DND-41 (cell line): ENCODE measurements around the gene HIBADH.

ENCODE experiments used
- EZH2 ChIP-seq: IDR thresholded peaks from 3 replicates; pipeline ENCODE4 v1.6.1; 2012; ENCODE audit warnings: borderline replicate concordance, low read depth, mild to moderate bottlenecking, moderate library complexity, low read length, inconsistent platforms; ENCODE audit not compliant: severe bottlenecking
- TF ChIP-seq, protein P1 (sequence below): IDR thresholded peaks from 2 replicates; pipeline ENCODE4 v1.5.1; 2012; ENCODE audit warnings: borderline replicate concordance, low read length, moderate library complexity, mild to moderate bottlenecking; ENCODE audit not compliant: poor library complexity, severe bottlenecking; ENCODE audit errors: extremely low read depth

GRCh38 chr7:27526611-27527347, 135.9 kb downstream of the HIBADH start:
- TF ChIP-seq, protein P1, sequence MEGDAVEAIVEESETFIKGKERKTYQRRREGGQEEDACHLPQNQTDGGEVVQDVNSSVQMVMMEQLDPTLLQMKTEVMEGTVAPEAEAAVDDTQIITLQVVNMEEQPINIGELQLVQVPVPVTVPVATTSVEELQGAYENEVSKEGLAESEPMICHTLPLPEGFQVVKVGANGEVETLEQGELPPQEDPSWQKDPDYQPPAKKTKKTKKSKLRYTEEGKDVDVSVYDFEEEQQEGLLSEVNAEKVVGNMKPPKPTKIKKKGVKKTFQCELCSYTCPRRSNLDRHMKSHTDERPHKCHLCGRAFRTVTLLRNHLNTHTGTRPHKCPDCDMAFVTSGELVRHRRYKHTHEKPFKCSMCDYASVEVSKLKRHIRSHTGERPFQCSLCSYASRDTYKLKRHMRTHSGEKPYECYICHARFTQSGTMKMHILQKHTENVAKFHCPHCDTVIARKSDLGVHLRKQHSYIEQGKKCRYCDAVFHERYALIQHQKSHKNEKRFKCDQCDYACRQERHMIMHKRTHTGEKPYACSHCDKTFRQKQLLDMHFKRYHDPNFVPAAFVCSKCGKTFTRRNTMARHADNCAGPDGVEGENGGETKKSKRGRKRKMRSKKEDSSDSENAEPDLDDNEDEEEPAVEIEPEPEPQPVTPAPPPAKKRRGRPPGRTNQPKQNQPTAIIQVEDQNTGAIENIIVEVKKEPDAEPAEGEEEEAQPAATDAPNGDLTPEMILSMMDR, result no peak
- no peak for TF ChIP-seq EZH2
